NCI-H2081 treated with DMSO at 0.1 percent for 48 hours (cell line): ENCODE data around the gene ALDH3B2.
"Not testable (repeated sequence)": the region's sequence is repeated elsewhere in the genome, so short reads cannot be mapped to it uniquely, and the experiment has no call there.

Source experiments
- DNase-seq: peaks from one replicate; lab custom pipeline; 2025; lab: John Stamatoyannopoulos, UW

ALDH3B2 gene

DNA sequence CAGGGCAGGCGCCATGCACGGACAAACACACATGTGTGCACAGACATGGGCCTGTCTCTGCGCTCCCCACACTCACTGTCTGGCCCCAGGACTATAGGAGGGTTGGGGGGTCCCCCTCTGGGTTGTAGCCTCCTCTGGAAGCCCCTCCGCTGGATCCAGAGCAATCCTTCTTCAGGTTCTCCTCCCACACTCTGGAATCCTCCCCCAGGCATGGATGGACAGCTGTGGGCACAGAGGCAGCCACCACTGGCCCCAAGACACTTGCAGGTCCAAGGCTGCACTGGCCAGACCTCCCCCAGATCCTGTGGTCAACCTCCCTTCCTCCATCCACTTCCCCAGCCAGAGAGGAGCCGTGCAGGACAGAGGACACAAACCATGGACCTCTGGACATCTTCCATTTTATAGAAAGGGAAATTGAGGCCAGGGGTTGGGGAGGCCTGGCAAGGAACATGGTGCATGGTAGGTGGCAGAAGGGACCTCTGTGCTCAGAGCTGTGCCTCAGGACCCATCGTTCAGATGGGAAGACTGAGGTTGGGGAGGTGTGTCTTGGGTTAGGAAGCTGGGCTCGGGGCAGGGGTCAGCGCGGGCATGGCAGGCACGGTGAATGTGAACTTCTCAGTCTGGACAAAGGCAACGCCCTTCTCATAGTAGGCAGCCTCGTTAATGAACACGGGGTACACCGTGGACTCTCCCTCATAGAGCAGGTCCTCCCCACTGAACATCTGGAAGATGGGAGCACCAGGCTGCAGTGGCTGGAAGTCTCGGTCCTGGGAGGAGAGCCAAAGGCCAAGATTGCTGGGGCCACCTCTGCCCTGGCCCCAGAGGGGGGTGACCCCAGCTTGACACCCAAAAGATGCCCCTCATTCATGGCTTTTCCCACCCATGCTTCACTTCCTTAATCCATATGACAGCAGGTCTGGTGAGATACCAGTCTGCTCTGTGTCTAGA is 32.0 kb downstream of the ALDH3B2 start:
- DNase-seq, result no peak

DNA sequence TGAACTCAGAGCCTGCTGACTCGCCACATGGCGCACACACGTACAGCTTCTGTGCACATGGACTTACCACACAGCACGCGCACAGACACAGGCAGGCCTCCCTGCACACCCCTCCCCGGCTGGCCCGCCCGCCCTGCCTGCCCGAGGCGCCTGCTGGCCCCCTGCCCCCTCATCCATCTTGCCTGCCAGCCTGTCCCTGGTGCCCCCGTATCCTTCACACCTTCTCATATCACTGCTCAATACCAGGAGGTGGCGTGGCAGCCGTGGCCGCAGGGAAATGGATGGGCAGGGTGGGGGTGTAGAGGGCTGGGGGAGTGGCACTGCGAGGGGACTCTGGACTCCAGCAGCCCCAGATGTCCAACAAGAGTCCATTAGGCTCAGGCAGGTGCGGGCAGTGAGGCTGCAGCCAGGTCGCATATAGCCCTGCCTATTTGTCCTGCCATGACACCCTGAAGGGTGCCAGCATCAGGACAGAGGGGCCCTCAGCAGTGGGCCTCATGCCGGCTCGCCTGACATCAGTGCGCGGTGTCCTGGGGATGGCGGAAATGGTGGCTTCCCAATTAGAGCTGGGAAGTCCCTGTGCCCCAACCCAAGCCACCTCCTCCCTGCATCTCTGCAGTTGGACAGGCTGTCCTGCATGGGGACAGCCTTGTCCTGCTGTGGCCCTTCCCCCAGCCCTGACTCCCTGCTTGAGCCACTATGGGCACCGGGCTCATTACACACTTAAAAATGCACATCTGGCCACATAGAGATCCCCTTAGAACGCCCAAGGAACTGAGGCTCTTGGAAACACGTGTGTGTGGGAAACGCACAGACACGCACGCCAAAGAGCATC is 32.9 kb downstream of the ALDH3B2 start:
- no peak for DNase-seq

DNA sequence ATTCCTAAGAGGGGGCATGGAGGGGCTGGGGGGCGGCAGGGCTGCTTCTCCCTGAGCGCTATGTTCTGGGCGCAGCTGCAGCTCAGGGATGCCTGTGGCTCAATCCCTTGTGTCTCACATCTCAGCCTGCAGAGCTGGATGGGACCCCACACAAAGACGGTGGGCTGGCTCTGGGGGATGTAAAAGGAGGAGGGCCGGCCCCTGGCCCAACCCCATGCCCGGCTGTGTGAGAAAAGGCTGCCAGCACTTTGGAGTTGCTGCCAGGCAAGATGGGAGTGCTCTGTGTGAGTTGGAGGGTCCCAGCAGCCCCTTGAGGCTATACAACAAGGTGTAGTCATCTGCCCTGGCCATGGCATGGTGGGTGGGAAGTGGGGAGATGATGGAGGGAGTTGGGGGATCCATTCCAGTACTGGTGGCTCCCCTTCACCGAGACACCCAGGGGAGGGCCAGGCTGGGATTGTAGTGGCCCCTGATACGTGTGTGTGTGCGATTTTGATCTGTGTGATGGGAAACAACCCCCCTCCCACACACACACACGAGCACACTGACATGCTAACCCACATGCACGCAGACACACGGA is 33.6 kb downstream of the ALDH3B2 start:
- DNase-seq, result no peak

DNA sequence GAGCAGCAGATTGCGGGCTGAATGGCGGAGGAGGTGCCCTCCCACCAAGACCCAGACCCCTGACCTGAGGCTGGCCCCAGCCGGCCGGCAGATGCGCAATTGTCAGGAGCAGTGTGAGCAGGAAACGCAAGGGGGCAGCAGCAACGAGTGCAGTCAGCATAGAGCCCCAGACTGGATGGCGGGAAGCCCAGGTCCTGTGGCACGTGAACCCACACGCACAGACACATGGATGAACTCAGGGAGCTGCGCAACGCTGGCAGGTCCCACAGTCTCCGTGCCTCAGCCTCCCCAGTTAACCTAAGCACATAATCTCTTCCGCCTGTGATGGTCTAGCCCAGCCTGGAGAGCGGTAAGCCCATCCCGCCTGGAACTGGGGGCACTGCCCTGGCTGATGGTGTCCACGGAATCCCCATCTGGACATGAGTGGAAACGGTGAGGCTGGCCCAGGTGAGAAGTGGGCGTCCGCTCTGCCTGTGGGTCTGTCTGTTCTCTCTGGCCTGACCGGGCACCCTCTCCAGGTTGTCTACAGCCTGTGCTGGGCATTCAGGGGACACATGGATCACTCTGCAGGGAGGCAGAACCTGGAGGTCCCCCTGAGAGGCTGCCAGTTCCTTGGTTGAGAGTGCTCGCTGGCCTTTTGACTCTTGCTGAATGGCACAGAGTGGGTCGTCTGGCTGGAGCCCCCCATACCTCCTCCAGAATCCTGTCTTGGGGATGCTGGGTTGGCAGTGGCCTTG is 34.2 kb downstream of the ALDH3B2 start:
- no peak for DNase-seq

DNA sequence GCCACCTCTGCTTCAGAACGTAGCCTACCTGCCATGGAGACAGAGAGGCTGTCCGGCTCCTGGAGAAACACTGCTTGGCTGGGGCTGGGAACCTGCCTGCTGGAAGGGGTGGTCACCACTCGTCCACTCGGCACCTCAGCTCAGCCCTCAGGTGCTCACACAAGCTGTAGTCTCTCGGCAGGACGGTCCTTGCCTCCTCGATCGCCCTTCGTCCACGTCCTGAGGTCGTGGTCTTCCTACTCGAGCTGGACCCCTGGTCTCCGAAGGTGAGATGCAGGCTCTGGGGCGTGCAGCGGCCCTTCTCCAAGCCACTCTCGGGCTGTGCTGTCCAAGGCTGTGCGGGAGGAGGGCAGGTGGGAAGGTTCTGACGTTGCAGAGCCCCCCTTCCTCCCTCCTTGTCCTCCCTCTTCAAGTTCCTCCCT is 35.0 kb downstream of the ALDH3B2 start, which contains the start of gene TBX10:
Gene TBX10 (minus strand): TSS at position 326 of the 422 bp plus-strand sequence. CDS start 291 bp downstream, at position 35.
- DNase-seq, result no peak

DNA sequence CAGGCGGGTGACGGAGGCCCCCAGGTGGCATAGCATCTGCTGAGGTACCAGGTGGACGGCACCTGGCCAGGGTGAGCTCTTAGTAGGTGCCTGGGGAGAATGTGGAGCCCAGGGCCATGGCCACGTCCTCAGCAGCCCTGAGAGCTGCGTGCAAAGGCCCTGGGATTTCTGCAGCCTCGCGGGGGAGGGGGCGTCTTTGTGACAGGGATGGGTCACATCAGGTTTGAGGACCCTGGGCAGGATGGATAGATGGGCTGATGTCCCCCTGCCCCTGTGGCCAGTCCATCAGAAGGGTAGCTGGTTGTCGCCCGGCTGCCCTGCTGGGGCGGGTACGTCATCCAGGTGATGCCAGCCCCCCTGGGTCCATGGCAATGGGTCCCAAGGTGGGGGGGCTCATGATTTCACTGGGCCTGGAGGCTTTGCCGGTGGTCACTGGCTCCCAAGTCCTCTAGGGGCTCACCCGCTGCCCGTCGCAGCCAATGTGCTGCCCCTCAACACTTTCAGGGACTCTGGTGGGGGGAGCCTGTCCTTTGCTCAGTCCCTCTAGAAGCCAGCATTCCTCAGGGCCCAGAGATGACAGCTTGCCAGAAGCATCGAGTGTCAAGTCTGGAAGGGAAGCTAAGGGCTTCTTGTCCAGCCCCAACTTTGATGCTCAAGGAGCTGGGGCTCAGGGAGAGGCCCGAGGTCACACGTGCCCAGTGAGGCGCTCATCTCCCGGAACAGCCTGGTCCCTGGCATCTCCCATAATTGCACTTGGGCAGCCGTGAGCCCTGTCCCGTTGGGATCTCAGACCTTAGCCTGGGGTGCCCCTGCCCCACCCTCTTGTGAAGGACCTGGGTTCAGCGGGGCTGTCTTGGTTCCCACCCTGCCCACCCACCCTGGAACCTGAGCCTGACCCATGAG is 35.6 kb downstream of the ALDH3B2 start:
- no peak for DNase-seq

DNA sequence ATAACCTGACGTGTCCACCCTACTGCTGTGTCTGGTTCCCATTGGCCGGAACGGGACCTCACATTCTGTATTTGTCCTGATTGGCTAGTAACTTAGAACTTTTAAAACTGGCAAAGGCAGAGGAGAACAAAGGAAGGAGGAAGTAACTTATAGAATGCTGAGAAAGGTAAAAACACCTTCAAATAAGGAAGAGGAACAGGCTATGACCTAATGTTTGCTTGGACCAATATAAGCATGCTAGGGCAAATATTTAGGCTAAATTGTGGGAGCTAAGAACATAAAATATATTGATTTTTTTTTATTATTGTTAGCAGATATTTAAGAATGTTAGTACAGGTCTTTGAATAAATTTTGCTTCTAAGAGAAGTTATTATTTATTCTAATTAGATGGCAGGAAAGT is 37.0 kb downstream of the ALDH3B2 start:
- not testable (repeated sequence) for DNase-seq

DNA sequence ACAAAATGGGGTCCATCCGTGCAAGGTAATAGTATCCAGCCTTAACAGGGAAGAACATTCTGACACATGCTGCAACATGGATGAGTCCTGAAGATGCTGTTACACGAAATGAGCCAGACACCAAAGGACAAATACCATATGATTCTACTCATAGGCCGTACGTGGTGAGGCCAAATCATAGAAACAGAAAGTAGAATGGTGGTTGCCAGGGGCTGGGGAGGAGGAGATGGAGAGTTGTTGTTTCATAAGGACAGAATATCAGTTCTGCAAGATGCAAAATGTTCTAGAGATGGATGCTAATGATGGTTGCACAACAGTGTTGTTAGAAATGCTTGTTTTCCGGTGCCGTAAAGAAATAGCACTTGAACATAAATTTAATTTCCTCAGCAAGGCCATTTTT is 37.5 kb downstream of the ALDH3B2 start:
- DNase-seq, result no peak

DNA sequence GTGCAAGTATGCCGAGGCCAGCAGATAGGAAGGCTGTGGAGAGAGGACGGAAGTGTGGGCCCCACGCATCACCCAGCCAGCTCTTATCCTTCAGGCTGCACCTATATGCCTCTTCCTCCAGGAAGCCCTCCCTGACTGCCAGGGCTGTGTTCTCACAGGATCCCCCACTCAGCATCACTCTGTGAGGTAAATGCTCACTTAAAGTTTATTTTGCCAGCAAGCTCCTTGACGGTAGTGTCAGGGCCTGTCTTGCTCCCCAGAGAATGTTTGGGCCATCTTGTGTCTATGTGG is 39.2 kb downstream of the ALDH3B2 start:
- DNase-seq, result no peak

DNA sequence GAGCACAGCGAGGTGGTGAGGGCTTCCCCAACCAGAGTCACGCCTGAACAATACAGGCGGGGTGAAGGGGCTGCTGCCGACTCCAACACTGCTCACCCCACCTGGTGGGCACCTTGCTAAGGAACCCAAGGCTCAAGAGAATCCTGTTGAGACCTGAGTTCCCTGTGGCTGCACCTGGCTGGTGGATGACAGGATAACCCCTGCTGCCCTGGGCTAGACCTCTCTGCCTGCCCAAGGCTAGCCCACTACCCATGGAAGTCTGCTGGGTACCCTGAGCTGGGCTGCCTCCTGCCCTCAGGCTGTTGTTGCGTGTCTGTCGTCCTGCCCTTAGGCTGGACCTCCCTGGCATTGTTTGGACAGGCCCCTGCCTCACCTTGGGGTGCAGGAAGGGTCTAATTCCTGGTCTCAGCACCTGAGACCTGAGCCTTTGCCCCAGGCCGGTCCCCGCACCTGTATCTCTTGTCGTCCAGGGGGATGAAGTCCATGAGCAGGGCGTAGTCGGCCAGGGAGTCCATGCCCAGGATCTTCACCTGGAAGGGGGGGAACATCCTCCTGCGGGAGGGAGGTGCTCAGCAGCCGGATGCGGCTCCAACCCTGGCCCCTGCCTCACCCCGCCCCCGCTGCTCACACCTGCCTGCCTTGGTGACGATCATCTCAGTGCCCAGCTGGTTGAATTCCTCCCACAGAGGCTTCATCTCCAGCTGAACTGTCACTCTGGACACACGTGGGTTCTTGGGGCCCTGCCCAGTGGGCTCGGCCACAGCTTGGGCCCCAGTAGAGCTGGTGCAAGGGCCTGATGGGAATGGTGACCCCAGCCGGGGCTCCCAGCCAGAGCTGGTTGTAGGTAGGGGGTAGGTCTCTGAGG is 39.8 kb downstream of the ALDH3B2 start:
- DNase-seq, result no peak

DNA sequence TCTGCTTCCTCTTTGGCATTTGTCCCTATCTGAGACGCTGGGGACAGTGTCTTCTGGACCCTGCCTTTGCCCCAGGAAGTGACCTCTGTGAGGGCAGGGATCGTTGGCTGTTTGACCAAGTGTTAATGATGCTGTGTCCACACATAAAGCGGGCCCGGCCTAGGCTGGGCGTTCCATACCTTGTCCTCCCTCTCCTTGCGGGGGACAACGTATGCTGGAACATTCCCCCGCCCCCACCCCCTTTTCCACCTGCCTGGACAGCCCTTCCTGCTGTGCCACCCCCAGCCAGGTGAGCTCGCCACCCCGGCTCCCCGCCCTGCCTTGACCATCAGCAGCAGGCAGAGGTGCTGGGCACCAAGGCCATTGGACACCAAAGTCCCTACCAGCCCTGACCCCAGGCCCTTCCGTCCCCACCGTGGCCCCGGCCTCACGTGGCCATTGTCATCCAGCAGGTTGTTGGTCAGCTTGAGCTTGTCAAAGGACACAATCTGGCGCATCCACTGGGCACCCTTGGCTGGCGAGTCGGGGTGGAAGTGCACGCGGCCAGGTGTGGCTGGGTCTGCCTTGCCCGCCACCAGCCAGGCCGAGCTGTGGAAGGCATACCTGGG is 40.6 kb downstream of the ALDH3B2 start:
- DNase-seq, result no peak

DNA sequence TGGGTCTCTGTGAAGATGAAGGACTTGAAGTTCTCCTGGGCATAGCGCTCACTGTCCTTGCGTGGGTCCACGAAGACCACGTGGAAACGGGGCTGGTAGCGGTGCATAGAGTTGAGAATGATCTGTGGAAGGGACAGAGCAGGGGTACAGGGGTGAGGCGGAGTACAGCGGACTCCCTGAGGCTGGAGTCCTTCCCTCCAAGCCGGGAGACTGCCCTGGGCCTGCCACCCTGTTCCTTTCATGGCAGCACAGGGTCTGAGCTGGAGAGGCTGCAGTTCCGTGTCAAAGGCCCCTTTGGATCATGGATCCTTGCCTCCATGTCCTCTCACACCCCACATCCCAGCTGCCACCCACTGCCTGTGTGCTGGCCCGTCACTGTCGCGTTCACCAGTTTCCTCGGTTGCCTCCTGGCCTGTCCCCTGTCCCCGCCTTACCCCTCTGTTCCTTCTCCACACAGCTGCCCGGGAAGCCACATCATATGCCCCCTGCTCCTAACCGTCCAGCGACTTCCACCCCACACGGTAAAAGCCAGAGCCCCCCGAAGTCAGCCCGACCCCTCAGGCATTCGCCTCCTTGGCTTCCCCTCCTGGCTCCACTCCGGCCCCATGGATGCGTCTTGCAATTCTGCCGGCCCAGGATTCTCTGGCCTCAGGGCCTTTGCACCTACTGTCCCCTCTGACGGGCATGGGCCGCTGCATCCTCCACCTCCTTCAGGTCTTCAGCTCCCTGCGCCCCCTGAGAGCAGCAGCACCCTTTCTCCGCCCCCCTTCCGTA is 41.3 kb downstream of the ALDH3B2 start:
- DNase-seq, result no peak

DNA sequence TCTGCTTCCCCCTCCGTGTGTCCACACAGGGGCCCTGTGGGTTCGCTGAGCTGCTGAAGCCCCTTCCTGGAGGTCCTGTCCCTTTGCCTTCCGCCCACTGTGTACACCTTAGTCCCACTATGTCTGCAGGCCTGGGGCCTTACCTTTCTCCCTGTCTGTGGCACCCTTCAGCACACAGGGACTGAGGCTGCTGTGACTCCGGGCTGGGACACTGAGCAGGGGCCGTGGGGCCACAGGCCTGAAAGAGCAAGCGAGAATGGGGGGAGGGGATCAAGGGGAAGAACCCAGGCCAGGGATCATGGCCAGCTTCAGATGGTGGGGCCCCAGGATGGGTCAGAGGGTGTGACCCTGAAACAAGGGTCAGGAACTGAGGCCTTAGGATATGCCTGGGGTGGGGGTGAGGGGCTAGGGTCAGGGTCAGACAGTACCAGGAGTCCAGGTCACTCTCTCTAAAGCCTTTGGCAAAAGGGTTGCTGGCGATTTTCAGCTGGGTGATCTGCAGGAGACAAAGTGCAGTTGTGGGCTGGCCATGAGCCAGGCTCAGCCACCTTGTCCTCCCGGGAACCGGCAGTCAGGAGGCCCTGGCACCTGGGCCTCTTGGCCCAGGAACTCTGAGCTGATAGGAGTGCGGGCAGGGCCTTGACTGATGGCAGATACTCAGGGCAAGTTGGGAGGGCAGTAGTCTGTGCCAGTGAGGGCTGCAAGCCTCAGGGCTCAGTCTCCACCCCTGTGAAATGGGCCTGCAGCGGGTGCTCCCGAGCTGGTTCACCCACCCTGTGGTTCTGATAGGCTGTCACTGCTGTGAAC is 42.0 kb downstream of the ALDH3B2 start:
- DNase-seq, result no peak

DNA sequence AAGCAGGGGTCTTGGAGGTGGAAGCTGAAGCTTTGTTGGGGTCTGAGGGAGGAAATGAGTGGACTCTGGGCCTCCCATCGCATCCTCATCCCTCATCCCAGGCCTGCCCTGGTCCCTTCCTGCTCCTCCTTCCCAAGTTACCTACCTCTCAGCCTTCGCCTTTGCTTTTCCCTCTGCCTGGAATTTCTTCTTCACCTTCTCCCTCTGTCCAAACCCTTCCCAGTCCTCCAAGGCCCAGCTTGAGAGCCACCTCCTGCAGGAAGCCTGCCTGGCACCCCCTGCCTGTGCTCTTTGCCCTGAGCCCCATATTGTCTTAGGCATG is 42.6 kb downstream of the ALDH3B2 start:
- no peak for DNase-seq

DNA sequence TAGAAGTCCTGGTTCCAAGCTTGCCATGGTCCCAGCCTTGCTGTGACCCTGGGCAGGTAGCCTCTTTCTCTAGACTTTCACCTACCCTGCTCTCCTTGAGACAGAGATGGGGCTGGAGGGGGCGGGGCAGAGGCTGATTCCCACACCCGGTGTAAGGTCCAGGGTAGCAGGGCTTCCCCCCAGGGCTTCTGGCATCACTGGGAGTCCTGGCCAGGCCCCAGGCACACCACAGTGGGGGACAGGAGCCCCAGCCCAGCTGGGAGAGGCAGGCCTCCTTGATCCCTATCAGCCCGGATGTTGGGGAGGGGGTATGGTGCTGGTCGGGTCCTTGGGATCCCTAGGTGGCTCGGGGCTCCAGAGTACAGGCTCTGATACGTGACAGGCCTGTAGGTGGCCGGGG is 43.0 kb downstream of the ALDH3B2 start:
- DNase-seq, result no peak

DNA sequence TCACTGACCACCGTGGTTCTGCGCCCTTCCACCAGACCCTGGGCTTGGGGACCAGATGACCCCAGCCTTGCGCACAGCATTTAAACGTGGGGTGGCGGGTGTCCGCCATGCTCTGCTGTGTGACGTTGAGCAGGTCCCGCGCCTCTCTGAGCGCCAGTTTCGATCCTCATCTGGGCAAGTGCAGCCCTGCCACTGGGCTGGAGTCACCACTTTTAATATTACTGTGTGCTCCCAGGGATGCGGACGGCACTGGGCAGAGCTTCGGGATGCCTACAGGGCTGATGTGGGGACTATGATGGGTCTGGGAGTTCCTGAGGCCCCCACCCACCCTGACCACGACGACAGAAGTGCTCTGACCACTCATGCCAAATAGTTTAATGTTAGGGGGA is 43.5 kb downstream of the ALDH3B2 start:
- no peak for DNase-seq

DNA sequence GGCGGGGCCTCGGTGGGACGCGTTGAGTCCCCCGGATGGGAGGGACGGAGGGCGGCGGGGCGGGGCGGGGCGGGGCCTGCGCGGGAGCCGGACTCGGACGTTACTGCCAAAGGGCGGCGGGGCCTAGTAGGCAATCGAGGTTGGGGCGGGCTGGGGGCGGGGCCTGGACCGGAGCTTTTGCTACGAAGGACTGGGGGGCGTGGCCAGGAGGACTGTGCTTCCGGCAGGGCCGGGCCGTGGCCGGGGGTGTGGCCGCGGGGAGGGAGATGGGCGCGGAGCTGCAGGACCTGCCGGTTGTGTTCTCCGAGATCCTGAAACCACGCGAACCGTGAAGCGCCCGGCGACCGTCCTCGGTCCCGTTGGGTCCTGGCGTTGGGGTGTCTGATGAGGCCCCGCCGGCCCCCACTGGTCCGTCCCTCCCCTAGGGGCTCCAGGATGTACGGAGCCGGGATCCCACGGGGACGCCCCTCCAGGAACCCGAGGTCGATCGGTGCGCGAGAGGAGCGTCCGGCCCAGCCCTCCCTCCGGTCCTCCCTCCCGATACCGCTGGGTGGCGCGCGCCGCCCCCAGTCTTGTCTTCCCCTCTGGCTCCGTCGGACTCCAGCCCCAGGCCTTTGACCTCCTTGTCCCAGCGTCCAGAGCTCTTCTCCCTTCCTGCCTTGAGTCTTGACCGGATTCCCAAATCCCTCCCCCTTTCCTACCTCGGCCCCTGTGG is 44.0 kb downstream of the ALDH3B2 start:
- peak; percentile 51 for DNase-seq
